ENCODE measurements around the gene FREM2.

Gene FREM2

DNA sequence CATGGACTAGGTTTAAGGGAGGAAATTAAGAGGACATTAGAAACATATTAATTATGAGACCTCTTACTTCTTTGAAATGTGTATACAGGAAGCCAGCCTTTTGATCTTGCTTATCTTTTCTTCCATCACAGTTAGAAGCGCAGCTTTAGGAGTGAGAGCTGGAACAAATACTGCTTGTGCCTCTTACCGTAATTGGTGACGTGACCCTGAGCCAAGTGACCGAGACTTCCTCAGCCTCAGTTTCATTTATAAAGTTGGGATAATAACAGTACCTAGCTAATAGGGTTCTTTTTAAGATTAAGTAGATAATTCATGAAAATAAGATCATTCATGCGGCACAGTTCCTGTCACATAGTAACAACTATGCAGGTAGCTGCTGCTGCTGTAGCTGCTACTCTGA, 18.5 kb downstream of the FREM2 start:
- no peaks in the 10 kb centered on the region for H3K9me3 ChIP-seq
- no peak overlapping the region for H3K27ac ChIP-seq
- DNase-seq: no peak

DNA sequence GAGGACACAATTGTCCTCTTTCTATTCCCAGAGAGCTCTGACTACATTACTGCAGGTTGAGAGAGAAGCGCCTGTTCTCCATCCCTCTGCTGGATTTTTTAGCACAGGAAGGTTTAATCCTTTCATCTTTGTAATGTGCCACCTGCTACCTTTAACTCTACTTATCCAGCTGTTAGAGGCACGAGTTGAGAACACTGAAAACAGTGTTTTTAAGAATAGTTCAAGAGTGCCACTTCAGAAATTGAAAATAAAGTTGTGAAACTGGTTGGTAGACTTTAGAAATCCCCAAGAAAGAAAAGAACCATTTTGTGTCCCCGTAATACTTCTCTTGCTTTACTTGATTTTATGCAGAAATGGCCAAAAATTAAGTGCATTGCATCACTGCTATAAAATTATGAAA, 20.6 kb downstream of the FREM2 start:
- Histone ChIP-seq H3K27ac (no peak overlapping the region), H3K9me3 (no peaks in the 10 kb centered on the region), H3K36me3 (no peaks in the 10 kb centered on the region), H3K27me3 (peaks cover 0 to 3% of the 10 kb centered on the region in 2 donors), H3K4me1 (no peaks in the 10 kb centered on the region), H3K4me3 (no peak overlapping the region)
- intact Hi-C loops (cut with DNase I; ENCODE audit: low total_unique reads): no loop called here
- DNase-seq: no peak
- TF ChIP-seq, protein P1, sequence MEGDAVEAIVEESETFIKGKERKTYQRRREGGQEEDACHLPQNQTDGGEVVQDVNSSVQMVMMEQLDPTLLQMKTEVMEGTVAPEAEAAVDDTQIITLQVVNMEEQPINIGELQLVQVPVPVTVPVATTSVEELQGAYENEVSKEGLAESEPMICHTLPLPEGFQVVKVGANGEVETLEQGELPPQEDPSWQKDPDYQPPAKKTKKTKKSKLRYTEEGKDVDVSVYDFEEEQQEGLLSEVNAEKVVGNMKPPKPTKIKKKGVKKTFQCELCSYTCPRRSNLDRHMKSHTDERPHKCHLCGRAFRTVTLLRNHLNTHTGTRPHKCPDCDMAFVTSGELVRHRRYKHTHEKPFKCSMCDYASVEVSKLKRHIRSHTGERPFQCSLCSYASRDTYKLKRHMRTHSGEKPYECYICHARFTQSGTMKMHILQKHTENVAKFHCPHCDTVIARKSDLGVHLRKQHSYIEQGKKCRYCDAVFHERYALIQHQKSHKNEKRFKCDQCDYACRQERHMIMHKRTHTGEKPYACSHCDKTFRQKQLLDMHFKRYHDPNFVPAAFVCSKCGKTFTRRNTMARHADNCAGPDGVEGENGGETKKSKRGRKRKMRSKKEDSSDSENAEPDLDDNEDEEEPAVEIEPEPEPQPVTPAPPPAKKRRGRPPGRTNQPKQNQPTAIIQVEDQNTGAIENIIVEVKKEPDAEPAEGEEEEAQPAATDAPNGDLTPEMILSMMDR (IDR thresholded peaks at IDR 0.05): no peak

More for the DNA sequence above, 18.5 kb downstream of the FREM2 start:
- Histone ChIP-seq H3K27me3 (peaks cover 0 to 3% of the 10 kb centered on the region in 2 donors), H3K36me3 (no peaks in the 10 kb centered on the region), H3K4me1 (no peaks in the 10 kb centered on the region), H3K4me3 (no peak overlapping the region)
- intact Hi-C loops (cut with DNase I; ENCODE audit: low total_unique reads): no loop called here
- TF ChIP-seq, protein P1 (IDR thresholded peaks at IDR 0.05): no peak

DNA sequence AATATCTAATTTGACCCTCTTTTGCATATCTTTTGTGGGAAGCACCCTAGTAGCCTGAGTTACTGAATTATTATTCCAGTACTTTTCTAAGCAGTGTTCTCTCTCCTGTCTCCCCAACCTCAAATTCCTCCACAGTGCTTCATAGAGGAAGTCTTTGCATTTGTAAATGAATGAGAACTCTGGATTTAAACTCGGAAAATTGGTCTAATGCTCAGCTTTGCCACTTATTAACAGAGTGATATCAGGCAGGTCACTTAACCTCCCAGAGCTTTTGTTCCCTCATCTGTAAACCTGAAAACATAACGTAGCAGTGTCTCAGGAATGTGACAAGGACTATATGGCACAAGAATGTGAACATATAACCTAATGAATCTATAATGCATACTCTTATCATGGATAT, 26.2 kb downstream of the FREM2 start:
- H3K27ac ChIP-seq: no peak overlapping the region
- TF ChIP-seq, protein P1 (IDR thresholded peaks at IDR 0.05): no peak
- no peaks in the 10 kb centered on the region for H3K9me3 ChIP-seq
- no peaks in the 10 kb centered on the region for H3K4me1 ChIP-seq
- intact Hi-C loops (cut with DNase I; ENCODE audit: low total_unique reads): no loop called here
- no peak for DNase-seq
- peaks cover 0 to 3% of the 10 kb centered on the region in 2 donors for H3K27me3 ChIP-seq
- no peak overlapping the region for H3K4me3 ChIP-seq
- H3K36me3 ChIP-seq: no peaks in the 10 kb centered on the region

DNA sequence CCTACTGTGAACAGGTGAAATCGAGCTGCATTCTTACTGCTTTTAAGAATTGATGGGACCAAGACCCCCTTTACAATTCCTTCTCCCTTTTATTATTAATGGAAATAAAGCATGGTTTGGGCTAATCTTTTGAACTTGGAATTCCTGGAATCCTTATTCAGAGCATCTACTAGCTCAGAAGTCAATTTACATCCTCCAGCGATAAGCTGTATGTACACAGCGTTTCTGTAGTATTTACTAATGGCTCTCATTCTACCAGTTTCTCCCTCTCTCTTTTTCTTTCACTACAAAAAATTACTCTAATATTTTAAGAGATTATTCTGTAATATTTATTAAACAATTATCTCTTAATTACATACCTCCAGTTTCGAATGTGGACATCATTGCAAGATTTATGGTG, 31.5 kb downstream of the FREM2 start:
- intact Hi-C loops (cut with DNase I; ENCODE audit: low total_unique reads): no loop called here
- Histone ChIP-seq H3K9me3 (no peaks in the 10 kb centered on the region), H3K27me3 (no peaks in the 10 kb centered on the region), H3K4me1 (no peaks in the 10 kb centered on the region), H3K4me3 (no peak overlapping the region), H3K36me3 (no peaks in the 10 kb centered on the region), H3K27ac (no peak overlapping the region)
- no peak for DNase-seq
- TF ChIP-seq, protein P1 (IDR thresholded peaks at IDR 0.05): no peak

DNA sequence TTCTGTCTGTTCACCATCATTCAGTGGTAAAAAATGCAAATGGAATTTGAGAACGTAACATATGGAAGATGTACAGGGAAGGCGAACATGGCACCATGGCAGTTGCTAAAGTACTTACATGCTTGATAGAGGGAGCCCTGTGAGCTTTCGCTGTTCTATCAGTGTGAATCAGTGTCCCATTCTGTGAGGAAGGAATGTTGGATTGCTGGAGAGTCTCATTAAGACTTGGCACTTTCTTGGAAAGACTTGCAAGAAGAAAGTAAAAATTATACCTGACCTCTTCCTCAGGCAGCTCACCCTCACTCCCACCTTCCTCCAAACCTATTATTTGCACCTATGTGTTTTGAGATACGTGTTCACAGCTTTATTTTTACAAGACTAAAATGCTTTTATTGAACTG, 43.5 kb downstream of the FREM2 start:
- TF ChIP-seq, protein P1 (IDR thresholded peaks at IDR 0.05): no peak
- Histone ChIP-seq H3K36me3 (no peaks in the 10 kb centered on the region), H3K9me3 (no peaks in the 10 kb centered on the region), H3K4me1 (no peaks in the 10 kb centered on the region), H3K27ac (no peak overlapping the region), H3K27me3 (no peaks in the 10 kb centered on the region), H3K4me3 (no peak overlapping the region)
- DNase-seq: no peak
- intact Hi-C loops (cut with DNase I; ENCODE audit: low total_unique reads): no loop called here

DNA sequence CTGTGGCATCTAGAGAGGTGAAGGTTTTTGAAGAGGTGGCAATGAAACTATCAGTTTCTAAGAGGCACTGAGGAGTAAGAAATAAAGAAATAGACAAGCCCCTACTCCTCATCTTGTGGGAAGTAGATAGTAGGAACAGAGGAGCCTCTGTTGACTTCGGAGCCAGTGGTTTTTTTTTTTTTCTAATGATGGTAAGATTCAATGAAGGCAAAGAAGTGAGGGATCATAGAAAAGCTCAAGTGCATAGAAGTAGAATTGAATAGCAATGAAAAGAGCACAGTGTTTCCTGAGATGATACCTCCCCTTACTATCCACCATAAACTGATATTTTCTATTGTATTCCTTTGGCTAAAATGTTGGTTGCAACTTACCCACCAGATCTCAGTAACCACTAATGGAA, 46.3 kb downstream of the FREM2 start:
- intact Hi-C loops (cut with DNase I; ENCODE audit: low total_unique reads): no loop called here
- Histone ChIP-seq H3K4me1 (no peaks in the 10 kb centered on the region), H3K4me3 (no peak overlapping the region)

More for the DNA sequence above, 46.3 kb downstream of the FREM2 start:
- TF ChIP-seq, protein P1 (IDR thresholded peaks at IDR 0.05): no peak
- no peaks in the 10 kb centered on the region for H3K36me3 ChIP-seq
- DNase-seq: no peak
- H3K9me3 ChIP-seq: no peaks in the 10 kb centered on the region
- H3K27ac ChIP-seq: no peak overlapping the region
- H3K27me3 ChIP-seq: no peaks in the 10 kb centered on the region

Measured in tibial artery (tissue), 4 donors.